Mononuclear cell (primary cell): ENCODE results near the gene PTPRM. TPM values are rescaled to one million over a fixed set of nuclear protein-coding genes. Genes with fewer than 3 reads are reported as not detected.

Experiments
- H3K27me3 ChIP-seq: 2 replicates; pipeline ENCODE4 v1.6.0; 2011; ENCODE audit warnings: low read length, control low read depth; ENCODE audit not compliant: insufficient read depth
- H3K4me1 ChIP-seq: 2 replicates; pipeline ENCODE4 v1.5.1; 2011; ENCODE audit warnings: mild to moderate bottlenecking, low read length, control low read depth; ENCODE audit not compliant: insufficient read depth
- H3K4me3 ChIP-seq: 2 replicates; pipeline ENCODE4 v1.5.1; 2011; ENCODE audit warnings: mild to moderate bottlenecking, low read length, moderate library complexity
- H3K9me3 ChIP-seq: 2 replicates; pipeline ENCODE4 v1.5.1; 2011; ENCODE audit warnings: low read depth, mild to moderate bottlenecking, control low read depth, low read length
- total RNA-seq: library from RNA; depleted of rRNA; stranded (reverse); fragments of >200 nt; gene quantifications from one replicate; pipeline ENCODE4 v1.2.3, GENCODE V29; 2012

Gene PTPRM
- total RNA-seq, 1 donor, result 8.0 TPM

GRCh38 chr18:7624697-7625096 lies 57.6 kb downstream of the PTPRM start:
- Histone ChIP-seq H3K27me3 (no peaks in the 10 kb centered on the region), H3K4me1 (no peaks in the 10 kb centered on the region)

GRCh38 chr18:7626175-7626921 lies 59.2 kb downstream of the PTPRM start:
- H3K9me3 ChIP-seq, result no peaks in the 10 kb centered on the region
- H3K4me1 ChIP-seq, result no peaks in the 10 kb centered on the region
- H3K4me3 ChIP-seq, result no peak overlapping the region
- no peaks in the 10 kb centered on the region for H3K27me3 ChIP-seq

More at GRCh38 chr18:7624697-7625096, 57.6 kb downstream of the PTPRM start:
- H3K9me3 ChIP-seq, result no peaks in the 10 kb centered on the region
- H3K4me3 ChIP-seq, result no peak overlapping the region

- Histone ChIP-seq H3K4me3 (no peak overlapping the region), H3K4me1 (no peaks in the 10 kb centered on the region), H3K9me3 (no peaks in the 10 kb centered on the region), H3K27me3 (no peaks in the 10 kb centered on the region)
Measured at GRCh38 chr18:7626922-7627440, 59.9 kb downstream of the PTPRM start.

GRCh38 chr18:7629416-7629815 lies 62.3 kb downstream of the PTPRM start:
- Histone ChIP-seq H3K27me3 (no peaks in the 10 kb centered on the region), H3K4me1 (no peaks in the 10 kb centered on the region), H3K9me3 (no peaks in the 10 kb centered on the region), H3K4me3 (no peak overlapping the region)

- Histone ChIP-seq H3K4me3 (no peak overlapping the region), H3K9me3 (no peaks in the 10 kb centered on the region), H3K27me3 (no peaks in the 10 kb centered on the region), H3K4me1 (no peaks in the 10 kb centered on the region)
Measured at GRCh38 chr18:7630731-7631442, 63.8 kb downstream of the PTPRM start.

- Histone ChIP-seq H3K4me1 (no peaks in the 10 kb centered on the region), H3K27me3 (no peaks in the 10 kb centered on the region), H3K4me3 (no peak overlapping the region), H3K9me3 (no peaks in the 10 kb centered on the region)
Measured at GRCh38 chr18:7632152-7633098, 65.3 kb downstream of the PTPRM start.

- H3K4me3 ChIP-seq, result no peak overlapping the region
- no peaks in the 10 kb centered on the region for H3K4me1 ChIP-seq
- no peaks in the 10 kb centered on the region for H3K9me3 ChIP-seq
- H3K27me3 ChIP-seq, result no peaks in the 10 kb centered on the region
Measured at GRCh38 chr18:7633171-7633570, 66.1 kb downstream of the PTPRM start.

GRCh38 chr18:7635948-7636347 lies 68.8 kb downstream of the PTPRM start:
- Histone ChIP-seq H3K4me3 (no peak overlapping the region), H3K4me1 (no peaks in the 10 kb centered on the region), H3K9me3 (no peaks in the 10 kb centered on the region), H3K27me3 (no peaks in the 10 kb centered on the region)

GRCh38 chr18:7637269-7637668 lies 70.2 kb downstream of the PTPRM start:
- H3K9me3 ChIP-seq, result no peaks in the 10 kb centered on the region
- no peaks in the 10 kb centered on the region for H3K27me3 ChIP-seq
- no peak overlapping the region for H3K4me3 ChIP-seq
- H3K4me1 ChIP-seq, result no peaks in the 10 kb centered on the region

- Histone ChIP-seq H3K9me3 (no peaks in the 10 kb centered on the region), H3K4me3 (no peak overlapping the region), H3K4me1 (no peaks in the 10 kb centered on the region), H3K27me3 (no peaks in the 10 kb centered on the region)
Measured at GRCh38 chr18:7638321-7638720, 71.2 kb downstream of the PTPRM start.

GRCh38 chr18:7641813-7642212 lies 74.7 kb downstream of the PTPRM start:
- H3K4me1 ChIP-seq, result no peaks in the 10 kb centered on the region

GRCh38 chr18:7642331-7642890 lies 75.3 kb downstream of the PTPRM start:
- H3K27me3 ChIP-seq, result no peaks in the 10 kb centered on the region
- H3K9me3 ChIP-seq, result no peaks in the 10 kb centered on the region
- no peaks in the 10 kb centered on the region for H3K4me1 ChIP-seq
- no peak overlapping the region for H3K4me3 ChIP-seq

More at GRCh38 chr18:7641813-7642212, 74.7 kb downstream of the PTPRM start:
- no peak overlapping the region for H3K4me3 ChIP-seq
- no peaks in the 10 kb centered on the region for H3K9me3 ChIP-seq
- H3K27me3 ChIP-seq, result no peaks in the 10 kb centered on the region

- Histone ChIP-seq H3K9me3 (no peaks in the 10 kb centered on the region), H3K27me3 (no peaks in the 10 kb centered on the region), H3K4me3 (no peak overlapping the region), H3K4me1 (no peaks in the 10 kb centered on the region)
Measured at GRCh38 chr18:7645756-7646155, 78.6 kb downstream of the PTPRM start.

- Histone ChIP-seq H3K4me3 (no peak overlapping the region), H3K9me3 (no peaks in the 10 kb centered on the region), H3K27me3 (no peaks in the 10 kb centered on the region), H3K4me1 (no peaks in the 10 kb centered on the region)
Measured at GRCh38 chr18:7646174-7646886, 79.2 kb downstream of the PTPRM start.
